D721Med (cell line): ENCODE data around the gene GLOD5.

Source experiments
- DNase-seq: peaks from one replicate; pipeline ENCODE4 v3.0.0; 2011; ENCODE audit warnings: low spot score; ENCODE audit not compliant: insufficient read length
- FAIRE-seq: peaks from 2 replicates; lab custom pipeline; 2011; peaks lifted over from hg19 to GRCh38; lab: Jason Lieb, UNC
- TF ChIP-seq, protein P1 (sequence below): IDR thresholded peaks from 2 replicates; pipeline ENCODE4 v1.5.1; 2012; ENCODE audit warnings: mild to moderate bottlenecking, control low read depth; ENCODE audit not compliant: insufficient read depth; ENCODE audit errors: missing control alignments

The GLOD5 gene

GRCh38 chrX:48786341-48786800 lies 24.8 kb downstream of the GLOD5 start, which contains the start of gene GATA1:
Gene GATA1, plus strand, starts transcription at chrX:48786590. Its CDS starts 4,520 bp downstream, at chrX:48791110.
- FAIRE-seq (no peak), DNase-seq (no peak)
- TF ChIP-seq, protein P1, sequence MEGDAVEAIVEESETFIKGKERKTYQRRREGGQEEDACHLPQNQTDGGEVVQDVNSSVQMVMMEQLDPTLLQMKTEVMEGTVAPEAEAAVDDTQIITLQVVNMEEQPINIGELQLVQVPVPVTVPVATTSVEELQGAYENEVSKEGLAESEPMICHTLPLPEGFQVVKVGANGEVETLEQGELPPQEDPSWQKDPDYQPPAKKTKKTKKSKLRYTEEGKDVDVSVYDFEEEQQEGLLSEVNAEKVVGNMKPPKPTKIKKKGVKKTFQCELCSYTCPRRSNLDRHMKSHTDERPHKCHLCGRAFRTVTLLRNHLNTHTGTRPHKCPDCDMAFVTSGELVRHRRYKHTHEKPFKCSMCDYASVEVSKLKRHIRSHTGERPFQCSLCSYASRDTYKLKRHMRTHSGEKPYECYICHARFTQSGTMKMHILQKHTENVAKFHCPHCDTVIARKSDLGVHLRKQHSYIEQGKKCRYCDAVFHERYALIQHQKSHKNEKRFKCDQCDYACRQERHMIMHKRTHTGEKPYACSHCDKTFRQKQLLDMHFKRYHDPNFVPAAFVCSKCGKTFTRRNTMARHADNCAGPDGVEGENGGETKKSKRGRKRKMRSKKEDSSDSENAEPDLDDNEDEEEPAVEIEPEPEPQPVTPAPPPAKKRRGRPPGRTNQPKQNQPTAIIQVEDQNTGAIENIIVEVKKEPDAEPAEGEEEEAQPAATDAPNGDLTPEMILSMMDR: no peak

DNA sequence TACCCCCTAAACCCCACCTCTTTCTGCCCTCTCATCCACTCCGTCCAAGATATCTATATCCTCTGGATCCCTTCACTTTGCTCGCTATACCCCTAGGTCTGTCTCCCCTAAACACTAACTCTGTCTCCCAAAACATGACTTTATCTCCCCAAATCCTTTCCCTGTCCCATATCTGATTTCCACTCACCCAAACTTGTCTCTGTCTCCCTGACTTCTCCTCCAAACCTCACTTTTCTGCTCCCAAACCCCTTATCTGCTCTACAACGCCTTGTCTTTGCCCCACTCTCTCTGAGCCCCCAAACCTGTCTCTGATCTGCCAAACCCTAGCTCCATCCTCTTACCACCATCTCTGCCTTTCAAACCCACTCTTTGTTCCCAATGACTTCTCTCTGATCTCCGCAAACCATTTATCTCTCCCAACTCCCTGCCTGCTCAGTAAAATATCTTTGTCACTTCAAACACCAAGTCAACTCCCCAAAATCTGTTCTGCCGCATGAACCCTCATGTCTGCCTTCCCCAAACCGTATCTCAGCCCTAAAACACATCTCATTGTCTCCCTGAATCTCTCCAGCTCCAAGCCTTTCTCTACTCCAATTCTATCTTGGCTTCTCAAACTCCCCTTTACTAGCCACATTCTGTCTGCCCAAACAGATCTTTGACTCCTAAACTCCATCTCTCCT lies 25.4 kb downstream of the GLOD5 start:
- no peak for FAIRE-seq

GRCh38 chrX:48787505-48788443 lies 26.2 kb downstream of the GLOD5 start:
- TF ChIP-seq, protein P1: no peak
- DNase-seq: no peak
- no peak for FAIRE-seq

More for the DNA sequence above, 25.4 kb downstream of the GLOD5 start:
- DNase-seq: no peak
- TF ChIP-seq, protein P1: no peak

DNA sequence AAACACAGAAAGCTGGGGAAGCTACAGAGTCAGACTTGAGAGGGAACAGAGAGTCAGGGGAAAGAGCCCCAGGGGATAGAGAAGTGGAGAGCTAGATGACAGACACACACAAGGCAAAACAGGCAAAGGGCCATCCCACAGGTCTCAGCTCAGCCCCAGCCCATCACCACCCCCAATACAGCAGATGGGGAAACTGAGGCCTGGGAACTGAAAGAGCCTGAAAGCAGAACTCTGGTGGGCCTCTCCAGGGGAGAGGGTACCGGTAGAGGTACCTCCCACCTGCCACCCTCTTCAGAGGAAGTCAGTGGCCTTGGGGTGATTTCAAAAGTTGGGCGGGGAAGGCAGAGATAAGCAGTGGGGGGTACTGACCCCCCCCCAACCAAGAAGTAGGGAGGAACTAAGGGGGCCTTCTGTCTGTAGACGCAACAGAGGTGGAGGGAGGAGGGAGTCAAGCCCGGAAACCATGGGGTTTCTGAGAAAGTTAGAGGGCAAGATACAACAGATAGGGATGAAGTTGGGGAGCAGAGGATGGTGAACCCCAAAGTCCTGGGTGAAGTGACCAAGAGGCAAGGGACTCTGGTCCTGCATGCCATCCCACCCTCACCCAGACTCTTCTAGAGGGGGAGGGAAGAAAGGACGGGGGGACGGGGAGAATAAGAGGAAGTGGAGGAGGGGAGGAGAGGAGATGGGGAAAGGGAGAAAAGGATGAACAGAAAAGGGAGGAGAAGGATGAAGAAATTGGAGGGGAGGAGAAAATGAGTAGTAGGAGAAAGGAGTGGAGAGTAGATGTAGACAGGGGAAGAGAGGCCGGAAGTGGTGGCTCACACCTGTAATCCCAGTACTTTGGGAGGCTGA lies 28.0 kb downstream of the GLOD5 start:
- no peak for DNase-seq
- TF ChIP-seq, protein P1: no peak
- FAIRE-seq: no peak

- TF ChIP-seq, protein P1: no peak
- FAIRE-seq (no peak), DNase-seq (no peak)
Measured at GRCh38 chrX:48790477-48790876, 28.9 kb downstream of the GLOD5 start.

DNA sequence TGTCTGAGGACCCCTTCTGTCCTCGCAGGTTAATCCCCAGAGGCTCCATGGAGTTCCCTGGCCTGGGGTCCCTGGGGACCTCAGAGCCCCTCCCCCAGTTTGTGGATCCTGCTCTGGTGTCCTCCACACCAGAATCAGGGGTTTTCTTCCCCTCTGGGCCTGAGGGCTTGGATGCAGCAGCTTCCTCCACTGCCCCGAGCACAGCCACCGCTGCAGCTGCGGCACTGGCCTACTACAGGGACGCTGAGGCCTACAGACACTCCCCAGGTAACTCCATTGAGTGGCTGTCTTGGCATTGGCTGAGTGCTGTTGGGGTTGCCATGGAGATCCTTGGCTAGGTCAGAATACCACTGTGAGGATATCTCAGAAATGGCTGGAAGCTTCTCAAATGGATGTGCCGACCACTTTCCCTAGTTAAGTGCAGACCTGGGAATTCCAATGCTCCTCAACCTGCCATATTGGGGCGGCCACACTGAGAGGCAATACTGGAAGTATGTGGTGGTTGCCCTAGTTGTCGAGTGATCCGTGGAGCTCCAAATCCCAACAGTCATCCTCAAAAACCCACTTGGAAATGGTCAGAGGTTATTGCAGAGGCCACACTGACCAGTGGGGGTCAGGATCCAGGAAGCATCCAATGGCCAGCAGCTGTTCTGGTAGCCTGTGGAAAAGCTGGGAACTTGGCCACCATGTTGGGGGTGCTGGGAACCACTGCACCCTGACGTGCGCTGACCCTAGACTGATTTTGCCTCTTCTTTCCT lies 29.7 kb downstream of the GLOD5 start:
- FAIRE-seq (no peak), DNase-seq (no peak)
- TF ChIP-seq, protein P1: no peak
